ENCODE measurements around the gene POLR3K. TPM values are rescaled to one million over a fixed set of nuclear protein-coding genes. Genes with fewer than 3 reads are reported as not detected.
A peak's percentile ranks its signal among the peaks of the same experiment; 100 is the strongest.

The POLR3K gene
- total RNA-seq, 1 experiment from 2014 or later = 30.2 TPM

DNA sequence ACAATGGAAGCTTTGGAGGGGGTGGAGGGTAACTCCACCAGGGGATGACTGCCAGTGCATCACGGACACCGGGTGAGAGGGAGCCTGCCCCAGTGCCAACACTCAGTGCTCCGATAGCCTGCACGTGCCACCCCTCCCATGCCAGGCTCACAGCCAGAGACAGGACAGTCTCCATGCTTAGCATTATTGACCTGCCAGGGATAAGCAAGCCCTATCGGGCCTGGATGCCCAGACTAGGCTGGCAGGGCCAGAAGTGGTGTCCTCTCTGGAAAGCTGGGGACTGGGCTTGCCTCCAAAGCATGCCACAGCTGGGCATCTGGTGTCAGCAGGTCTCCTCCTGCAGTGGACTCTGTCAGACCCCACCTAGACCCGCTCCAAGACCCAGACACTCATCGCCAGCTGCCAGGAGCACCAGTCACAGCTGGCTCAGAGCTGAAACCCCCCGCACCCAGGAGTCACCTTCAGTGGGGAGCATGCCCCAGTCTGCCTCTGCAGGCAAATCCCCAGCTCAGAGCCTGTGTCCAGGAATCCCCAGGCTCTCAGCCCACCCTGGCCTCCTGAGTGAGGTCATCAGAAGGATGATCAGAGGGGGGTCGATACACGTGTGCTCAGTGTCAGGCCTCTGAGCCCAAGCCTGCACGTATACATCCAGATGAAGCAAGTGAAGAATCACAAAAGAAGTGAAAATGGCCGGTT, 20.8 kb upstream of the POLR3K start:
- Histone ChIP-seq H3K79me2 (ENCODE audit: low read length) (peaks cover 31% of the 10 kb centered on the region), H3K9me2 (replicated peaks; ENCODE audit: low read length) (no peaks in the 10 kb centered on the region), H3F3A (ENCODE audit: low read length, unreplicated experiment) (no peaks in the 10 kb centered on the region), H3K4me2 (ENCODE audit: low read length) (no peak overlapping the region), H2AFZ (ENCODE audit: low read length) (no peak overlapping the region), H3K9ac (ENCODE audit: low read length) (no peak overlapping the region), H3K27me3 (ENCODE audit: low read length) (no peaks in the 10 kb centered on the region), H3K9me3 (ENCODE audit: low read length) (no peaks in the 10 kb centered on the region), H3K4me1 (ENCODE audit: insufficient read depth, low read length) (peaks cover 47% of the 10 kb centered on the region), H3K27ac (ENCODE audit: low read length) (no peak overlapping the region), H3K36me3 (ENCODE audit: low read depth, low read length) (no peaks in the 10 kb centered on the region), H3K4me3 (ENCODE audit: low read length) (no peak overlapping the region), H4K20me1 (ENCODE audit: low read length) (no peaks in the 10 kb centered on the region)
- DNase-seq (no peak), ATAC-seq (no peak)
- intact Hi-C loops (cut with micrococcal nuclease) = no loop called here
- POLR2A ChIA-PET (ENCODE audit: unreplicated experiment) = no interaction called here
- CTCF ChIA-PET = interaction anchor here (0.6 kb wide), 1 partner anchor 50 kb away, joined by 5 read pairs; no protein-coding TSS in a partner anchor
- BruUV-seq (replicated peaks) = no TSS peak
- TF ChIP-seq EZH2 (IDR thresholded peaks at IDR 0.05; ENCODE audit: low read length, unreplicated experiment) = no peak
- TF ChIP-seq EZH2phosphoT487 (IDR thresholded peaks at IDR 0.05; ENCODE audit: borderline replicate concordance, low read length) = no peak
- TF ChIP-seq, protein P1, sequence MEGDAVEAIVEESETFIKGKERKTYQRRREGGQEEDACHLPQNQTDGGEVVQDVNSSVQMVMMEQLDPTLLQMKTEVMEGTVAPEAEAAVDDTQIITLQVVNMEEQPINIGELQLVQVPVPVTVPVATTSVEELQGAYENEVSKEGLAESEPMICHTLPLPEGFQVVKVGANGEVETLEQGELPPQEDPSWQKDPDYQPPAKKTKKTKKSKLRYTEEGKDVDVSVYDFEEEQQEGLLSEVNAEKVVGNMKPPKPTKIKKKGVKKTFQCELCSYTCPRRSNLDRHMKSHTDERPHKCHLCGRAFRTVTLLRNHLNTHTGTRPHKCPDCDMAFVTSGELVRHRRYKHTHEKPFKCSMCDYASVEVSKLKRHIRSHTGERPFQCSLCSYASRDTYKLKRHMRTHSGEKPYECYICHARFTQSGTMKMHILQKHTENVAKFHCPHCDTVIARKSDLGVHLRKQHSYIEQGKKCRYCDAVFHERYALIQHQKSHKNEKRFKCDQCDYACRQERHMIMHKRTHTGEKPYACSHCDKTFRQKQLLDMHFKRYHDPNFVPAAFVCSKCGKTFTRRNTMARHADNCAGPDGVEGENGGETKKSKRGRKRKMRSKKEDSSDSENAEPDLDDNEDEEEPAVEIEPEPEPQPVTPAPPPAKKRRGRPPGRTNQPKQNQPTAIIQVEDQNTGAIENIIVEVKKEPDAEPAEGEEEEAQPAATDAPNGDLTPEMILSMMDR (conservative IDR thresholded peaks at IDR 0.05; ENCODE audit: low read depth, low read length) = no peak

DNA sequence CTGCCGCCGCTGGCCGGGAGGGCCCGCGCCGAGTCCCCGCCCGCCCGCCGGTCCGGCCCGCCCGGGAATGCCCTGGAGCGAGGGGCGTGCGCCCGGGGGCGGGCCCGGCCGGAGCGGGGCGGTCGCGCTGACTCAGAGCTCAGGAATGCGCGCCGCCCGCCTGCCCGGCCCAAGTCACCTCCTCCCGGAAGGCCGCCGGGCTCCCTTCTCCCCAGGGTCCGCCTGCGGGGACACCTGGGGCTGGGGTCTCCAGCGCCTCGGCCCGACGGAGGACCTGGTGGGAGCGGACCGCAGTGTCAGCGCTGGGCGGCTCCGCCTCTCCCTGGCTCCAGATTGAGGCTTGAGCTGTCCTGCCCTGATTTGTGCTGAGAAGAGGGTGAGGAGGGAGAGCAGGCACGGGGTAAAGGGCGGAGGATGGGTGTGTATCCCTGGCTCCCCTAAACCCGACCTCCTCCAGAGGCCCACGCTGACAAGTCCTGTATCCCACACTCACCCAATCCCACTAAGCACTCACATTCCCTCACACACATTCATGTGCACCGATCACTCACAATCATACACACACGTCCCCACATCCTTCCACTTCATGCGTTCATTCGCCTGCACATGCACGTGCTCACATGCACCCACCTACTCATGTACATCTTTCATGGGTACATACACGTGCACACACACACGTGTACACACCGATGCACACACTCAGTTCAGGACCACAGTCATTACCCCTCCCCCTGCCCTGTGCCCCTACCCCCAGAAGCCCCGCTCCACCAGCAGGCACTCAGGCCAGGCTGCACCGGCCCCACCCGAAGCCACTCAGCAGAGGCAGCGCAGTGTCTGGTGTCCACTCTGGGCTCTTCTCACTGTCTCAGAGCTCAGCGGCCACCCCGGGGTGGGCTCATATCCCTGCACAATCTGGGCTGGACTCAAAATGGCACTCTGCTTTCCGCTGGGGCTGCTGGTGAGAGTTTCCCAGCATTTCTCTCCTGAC, 19.4 kb upstream of the POLR3K start, which contains the start of gene RHBDF1:
RHBDF1 (minus strand) TSS at position 71 of the 988 bp plus-strand sequence. CDS start 7,616 bp downstream, outside the sequence.
- BruUV-seq (replicated peaks) = no TSS peak
- Histone ChIP-seq H3K79me2 (ENCODE audit: low read length) (peaks cover 22% of the 10 kb centered on the region), H3K36me3 (ENCODE audit: low read depth, low read length) (no peaks in the 10 kb centered on the region), H4K20me1 (ENCODE audit: low read length) (no peaks in the 10 kb centered on the region), H3K4me3 (ENCODE audit: low read length) (peak within 1 kb of the TSS; percentile 73), H3F3A (ENCODE audit: low read length, unreplicated experiment) (no peaks in the 10 kb centered on the region), H3K4me2 (ENCODE audit: low read length) (peak within 1 kb of the TSS; percentile 97), H3K4me1 (ENCODE audit: insufficient read depth, low read length) (peaks cover 43% of the 10 kb centered on the region), H3K27me3 (ENCODE audit: low read length) (no peaks in the 10 kb centered on the region), H3K9me3 (ENCODE audit: low read length) (no peaks in the 10 kb centered on the region), H2AFZ (ENCODE audit: low read length) (peak within 1 kb of the TSS; percentile 55), H3K9ac (ENCODE audit: low read length) (peak within 1 kb of the TSS; percentile 65), H3K9me2 (replicated peaks; ENCODE audit: low read length) (no peaks in the 10 kb centered on the region), H3K27ac (ENCODE audit: low read length) (peak within 1 kb of the TSS; percentile 25)
- CTCF ChIA-PET = no interaction called here
- TF ChIP-seq EZH2phosphoT487 (IDR thresholded peaks at IDR 0.05; ENCODE audit: borderline replicate concordance, low read length) (no peak), EZH2 (IDR thresholded peaks at IDR 0.05; ENCODE audit: low read length, unreplicated experiment) (no peak)
- TF ChIP-seq, protein P1 (conservative IDR thresholded peaks at IDR 0.05; ENCODE audit: low read depth, low read length) = no peak
- intact Hi-C loops (cut with micrococcal nuclease) = no loop called here
- ATAC-seq (peak; percentile 39), DNase-seq (peak; percentile 63)
- POLR2A ChIA-PET (ENCODE audit: unreplicated experiment) = no interaction called here

Measured in PC-3 (cell line).